Fibroblast of gingiva (primary cell): Measurements from ENCODE around the gene POU2AF2.

Experiments used
- DNase-seq: peaks from one replicate; pipeline ENCODE4 v3.0.0-alpha.2; 2011; ENCODE audit warnings: low read depth

The POU2AF2 gene

DNA sequence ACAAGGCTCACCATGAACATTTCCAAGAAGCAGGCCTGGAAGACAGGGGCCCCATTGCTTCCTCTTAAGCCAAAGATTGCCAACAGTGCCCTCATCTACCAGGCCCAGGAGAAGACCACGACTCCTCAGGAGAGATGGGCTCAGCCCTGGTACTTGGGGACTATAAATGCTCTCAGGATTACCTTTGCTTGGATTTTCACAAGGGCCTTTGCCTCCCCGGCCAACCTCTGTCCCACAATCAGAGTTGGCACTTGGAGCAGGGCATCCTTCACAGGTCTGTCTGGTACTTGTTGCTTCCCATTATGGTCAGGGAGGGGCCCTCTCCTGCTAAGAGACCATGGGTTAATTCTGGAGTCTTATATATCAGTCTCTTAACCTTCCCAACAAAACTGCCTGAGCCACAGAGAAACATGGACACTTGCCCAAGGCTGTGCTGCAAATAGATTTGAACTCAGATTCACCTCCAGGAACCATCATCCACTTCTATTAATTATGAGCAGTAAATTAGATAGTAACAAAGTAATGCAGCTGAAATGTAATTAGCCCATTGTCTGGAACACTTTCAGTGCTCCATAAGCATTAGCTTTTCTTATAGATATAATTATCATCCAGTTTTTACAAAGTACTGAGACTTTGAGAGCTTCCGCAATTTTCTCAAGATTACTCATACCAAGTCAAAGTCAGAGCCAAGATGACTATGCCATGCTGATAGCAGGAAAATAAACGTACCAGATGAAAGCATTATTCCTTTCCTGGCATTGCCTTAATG lies 86.4 kb downstream of the POU2AF2 start:
- DNase-seq: peak; percentile 32

GRCh38 chr11:111334532-111335502 lies 89.3 kb downstream of the POU2AF2 start:
- DNase-seq: no peak

GRCh38 chr11:111335549-111335948 lies 90.0 kb downstream of the POU2AF2 start:
- DNase-seq: no peak
